Thyroid gland (tissue), 4 donors: Measurements from ENCODE around the gene GFM2.

Source experiments
- POLR2A ChIP-seq, 2 donors: fragments of 450-650 bp; IDR thresholded peaks; one replicate each; pipeline ENCODE4 v1.6.1; 2017; ENCODE audit warnings: antibody characterized with exemption in 2 of 2, mild to moderate bottlenecking in 2 of 2, moderate library complexity in 1 of 2
- TF ChIP-seq, protein P1 (sequence below), 6 experiments: fragments of 200-600 bp in 3 of 6; fragments of 450-650 bp in 3 of 6; sonication (generic) in 3 of 6; IDR thresholded peaks; one replicate each; pipeline ENCODE4 v1.5.1; 2016 to 2019; ENCODE audit warnings: antibody characterized with exemption in 6 of 6, mild to moderate bottlenecking in 2 of 6, inconsistent platforms in 1 of 6, moderate library complexity in 1 of 6

DNA sequence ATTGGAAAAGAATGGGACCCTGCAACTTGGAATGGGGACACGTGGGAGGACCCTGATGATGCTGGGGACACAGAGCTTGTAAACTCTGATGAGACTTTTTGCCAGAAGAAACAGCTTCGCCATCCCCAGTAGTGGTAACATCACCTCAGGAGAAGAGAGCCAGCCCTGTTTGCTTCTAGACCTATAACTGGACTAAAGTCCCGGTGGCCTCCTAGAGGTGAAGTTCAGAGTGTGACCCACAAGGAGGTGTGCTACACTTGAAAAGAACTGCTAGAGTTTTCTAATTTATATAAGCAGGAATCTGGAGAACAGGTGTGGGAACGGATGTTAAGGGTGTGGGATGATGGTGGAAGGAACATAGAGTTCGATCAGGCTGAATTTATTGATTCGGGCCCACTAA lies 19.9 kb upstream of the GFM2 start:
- TF ChIP-seq, protein P1, sequence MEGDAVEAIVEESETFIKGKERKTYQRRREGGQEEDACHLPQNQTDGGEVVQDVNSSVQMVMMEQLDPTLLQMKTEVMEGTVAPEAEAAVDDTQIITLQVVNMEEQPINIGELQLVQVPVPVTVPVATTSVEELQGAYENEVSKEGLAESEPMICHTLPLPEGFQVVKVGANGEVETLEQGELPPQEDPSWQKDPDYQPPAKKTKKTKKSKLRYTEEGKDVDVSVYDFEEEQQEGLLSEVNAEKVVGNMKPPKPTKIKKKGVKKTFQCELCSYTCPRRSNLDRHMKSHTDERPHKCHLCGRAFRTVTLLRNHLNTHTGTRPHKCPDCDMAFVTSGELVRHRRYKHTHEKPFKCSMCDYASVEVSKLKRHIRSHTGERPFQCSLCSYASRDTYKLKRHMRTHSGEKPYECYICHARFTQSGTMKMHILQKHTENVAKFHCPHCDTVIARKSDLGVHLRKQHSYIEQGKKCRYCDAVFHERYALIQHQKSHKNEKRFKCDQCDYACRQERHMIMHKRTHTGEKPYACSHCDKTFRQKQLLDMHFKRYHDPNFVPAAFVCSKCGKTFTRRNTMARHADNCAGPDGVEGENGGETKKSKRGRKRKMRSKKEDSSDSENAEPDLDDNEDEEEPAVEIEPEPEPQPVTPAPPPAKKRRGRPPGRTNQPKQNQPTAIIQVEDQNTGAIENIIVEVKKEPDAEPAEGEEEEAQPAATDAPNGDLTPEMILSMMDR (IDR thresholded peaks at IDR 0.05), result no peak
- TF ChIP-seq POLR2A (IDR thresholded peaks at IDR 0.05), result no peak
